GM21528 (cell line): ENCODE measurements around the gene OAT.
"Not testable (repeated sequence)": the region's sequence is repeated elsewhere in the genome, so short reads cannot be mapped to it uniquely, and the experiment has no call there.

Source experiments
- ATAC-seq: cut with Tn5 transposase; IDR thresholded peaks from one replicate; pipeline ENCODE4 v1.9.1; 2021; ENCODE audit warnings: mild to moderate bottlenecking, moderate library complexity; ENCODE audit not compliant: unreplicated experiment, low FRiP score

OAT gene

DNA sequence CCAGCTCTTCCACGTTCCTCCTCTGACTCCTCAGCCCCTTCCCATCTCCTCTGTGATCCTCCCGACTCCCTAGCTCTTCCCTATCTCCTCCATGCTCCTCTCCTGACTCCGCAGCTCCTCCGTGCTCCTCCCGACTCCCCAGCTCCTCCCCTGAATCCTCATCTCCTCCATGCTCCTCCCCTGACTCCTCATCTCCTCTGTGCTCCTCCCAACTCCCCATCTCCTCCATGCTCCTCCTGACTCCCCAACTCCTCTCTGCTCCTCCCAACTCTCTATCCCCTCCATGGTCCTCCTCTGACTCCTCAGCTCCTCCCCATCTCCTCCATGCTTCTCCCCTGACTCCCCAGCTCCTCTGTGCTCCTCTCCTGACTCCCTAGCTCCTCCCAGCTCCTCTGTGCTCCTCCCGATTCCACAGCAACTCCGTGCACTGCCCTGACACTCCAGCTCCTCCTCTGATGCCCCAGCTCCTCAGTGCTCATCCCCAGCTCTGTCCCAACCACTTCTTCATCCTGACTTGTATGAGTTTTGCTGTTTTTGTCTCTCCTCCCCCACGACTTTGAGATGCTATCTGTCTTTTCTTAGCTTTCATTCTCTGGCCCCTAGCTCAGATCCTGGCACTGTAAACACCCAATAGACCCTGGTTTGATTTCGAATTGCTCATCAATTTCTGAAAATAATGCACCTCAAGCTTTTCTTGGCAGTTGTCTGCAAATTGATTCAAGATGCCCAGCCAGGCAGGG, 38.3 kb downstream of the OAT start:
- no peak for ATAC-seq

DNA sequence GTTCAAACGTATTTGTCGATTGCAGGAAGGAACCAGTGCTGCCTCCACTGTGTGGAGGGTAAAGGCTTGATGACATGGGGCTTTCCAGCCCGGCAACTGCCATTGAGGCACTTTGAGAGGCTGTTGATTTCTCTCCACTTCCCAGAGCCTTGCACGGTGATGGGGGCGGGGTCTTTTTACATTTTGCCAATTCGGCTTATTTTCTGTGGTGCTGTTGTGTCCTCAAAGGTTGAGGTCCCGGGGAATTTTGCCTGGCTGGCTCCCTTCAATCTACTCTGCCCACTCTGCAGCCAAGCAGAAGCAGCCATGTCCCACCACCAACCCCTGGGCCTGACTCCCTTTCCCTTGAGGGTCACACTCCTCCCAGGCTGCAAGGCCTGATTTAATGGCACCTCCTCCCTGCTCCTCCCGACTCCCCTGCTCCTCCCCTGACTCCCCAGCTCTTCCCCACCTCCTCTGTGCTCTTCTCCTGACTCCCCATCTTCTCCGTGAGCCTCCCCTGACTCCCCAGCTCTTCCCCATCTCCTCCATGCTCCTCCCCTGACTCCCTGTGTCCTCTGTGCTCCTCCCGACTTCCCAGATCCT, 39.0 kb downstream of the OAT start:
- ATAC-seq, result no peak

DNA sequence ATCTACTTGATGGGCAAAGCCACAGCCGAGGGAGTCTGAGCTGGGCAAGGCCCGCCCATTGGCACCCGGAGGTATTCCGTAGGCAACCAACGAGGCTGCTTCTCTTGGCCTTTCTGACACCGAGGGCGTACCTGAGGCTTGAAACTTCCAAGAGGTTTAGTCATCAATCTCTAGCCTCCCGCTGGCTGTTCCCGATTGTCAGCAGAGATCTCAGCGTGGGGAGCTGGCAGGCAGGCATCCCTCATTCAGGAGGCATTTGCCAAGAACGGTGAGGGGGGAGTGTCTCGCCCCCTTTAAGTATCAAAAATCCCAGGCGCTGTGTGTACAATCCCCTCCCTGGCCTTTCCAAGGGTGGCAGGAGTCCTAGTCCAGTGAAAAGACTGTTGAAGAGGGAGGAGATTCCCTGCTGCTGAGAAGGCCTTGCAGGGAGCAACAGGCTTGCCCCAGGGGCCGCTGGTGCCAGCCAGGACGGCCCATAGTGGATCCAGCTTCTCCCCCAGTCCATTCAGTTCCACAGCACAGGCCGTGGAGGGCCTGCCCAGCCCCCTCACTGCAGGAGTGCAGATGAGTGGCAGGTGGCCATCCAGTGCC, 39.7 kb downstream of the OAT start:
- no peak for ATAC-seq

DNA sequence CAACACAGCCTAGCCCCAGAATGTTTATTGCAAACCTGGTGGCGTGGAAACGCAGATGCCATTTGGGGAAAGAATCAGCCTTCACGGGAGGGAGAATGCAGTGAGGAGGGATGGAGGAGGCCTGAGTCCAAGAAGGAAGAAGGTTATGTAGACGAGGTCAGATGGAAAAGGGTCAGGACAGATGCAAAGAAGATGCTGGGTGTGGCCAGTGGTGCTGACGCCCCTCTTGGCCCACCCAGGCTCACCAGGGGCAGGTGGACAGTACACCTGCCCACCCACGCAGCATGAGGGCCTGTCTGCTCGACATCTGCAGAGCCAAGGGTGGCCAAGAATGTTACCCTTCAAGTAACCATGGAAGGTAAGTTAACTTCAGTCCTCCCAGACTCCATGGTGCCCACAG, 40.5 kb downstream of the OAT start:
- ATAC-seq, result no peak

DNA sequence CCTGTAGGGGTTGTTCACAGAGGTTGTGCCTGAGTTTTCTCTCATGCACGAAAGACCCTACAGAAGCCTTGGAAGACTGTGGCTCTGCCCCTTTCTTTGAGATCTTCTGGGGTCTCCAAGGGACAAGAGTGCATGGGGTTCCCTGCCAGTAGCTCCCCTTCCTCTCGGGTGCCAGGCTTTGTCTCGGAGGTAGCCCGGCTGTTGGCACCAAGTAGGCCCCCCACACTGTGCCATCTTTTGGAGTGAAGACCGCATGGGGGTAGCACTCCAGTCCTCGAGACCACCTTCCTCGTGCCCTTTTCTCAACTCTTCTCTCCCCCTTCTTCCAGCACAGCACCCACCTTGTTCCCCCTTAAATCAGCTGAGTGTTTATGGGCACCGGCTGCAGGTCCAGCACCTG, 41.6 kb downstream of the OAT start:
- ATAC-seq, result no peak

DNA sequence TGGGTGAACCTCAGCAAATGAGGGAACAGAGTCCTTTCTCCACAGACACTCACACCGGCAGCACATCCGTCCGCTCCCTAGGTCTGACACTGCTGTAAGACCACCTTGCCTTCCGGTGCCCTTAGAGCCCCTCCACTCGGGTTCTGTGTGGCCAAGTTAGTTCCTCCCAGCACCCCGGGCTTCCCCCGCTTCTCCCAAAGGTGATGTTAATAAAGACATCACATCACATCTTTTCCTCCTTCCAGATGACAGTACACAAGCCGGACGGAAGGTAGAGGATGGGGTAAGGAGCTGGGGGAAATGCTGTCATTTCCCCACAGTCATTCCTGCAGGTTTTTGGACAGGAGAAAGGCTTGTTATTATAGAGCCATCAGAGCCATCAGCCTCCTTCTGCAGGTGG, 42.3 kb downstream of the OAT start:
- no peak for ATAC-seq

DNA sequence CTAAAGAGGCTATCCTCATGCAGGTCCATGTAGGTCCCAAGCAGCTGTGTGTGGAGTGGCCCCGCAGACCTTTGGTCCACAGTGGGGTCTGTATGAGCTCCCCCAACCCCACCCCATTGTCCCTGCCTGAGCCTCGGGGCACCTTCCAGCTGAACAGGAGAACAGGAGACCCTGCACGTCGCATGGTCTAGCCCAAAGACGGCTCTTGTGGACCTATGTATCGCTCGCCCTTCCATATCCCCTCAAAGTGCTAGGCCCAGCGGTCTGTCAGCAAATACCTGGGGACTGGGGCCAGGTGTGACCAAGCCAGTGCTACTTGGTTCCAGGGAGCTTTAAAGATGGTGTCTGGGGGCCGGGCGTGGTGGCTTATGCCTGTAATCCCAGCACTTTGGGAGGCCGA, 43.0 kb downstream of the OAT start:
- no peak for ATAC-seq

DNA sequence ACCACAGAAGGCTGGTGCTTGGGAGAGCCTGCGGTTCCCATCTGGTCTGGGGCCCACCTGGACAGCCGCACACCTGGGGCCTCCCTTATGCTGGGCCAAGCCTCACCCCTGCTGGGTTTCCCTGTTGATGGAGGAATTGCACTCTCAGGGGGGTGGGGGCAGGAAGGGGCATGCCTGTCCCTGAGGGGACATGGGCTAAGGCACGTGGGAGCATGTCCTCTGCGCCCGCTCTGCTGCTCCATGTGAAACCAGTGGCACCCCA, 43.4 kb downstream of the OAT start:
- no peak for ATAC-seq

DNA sequence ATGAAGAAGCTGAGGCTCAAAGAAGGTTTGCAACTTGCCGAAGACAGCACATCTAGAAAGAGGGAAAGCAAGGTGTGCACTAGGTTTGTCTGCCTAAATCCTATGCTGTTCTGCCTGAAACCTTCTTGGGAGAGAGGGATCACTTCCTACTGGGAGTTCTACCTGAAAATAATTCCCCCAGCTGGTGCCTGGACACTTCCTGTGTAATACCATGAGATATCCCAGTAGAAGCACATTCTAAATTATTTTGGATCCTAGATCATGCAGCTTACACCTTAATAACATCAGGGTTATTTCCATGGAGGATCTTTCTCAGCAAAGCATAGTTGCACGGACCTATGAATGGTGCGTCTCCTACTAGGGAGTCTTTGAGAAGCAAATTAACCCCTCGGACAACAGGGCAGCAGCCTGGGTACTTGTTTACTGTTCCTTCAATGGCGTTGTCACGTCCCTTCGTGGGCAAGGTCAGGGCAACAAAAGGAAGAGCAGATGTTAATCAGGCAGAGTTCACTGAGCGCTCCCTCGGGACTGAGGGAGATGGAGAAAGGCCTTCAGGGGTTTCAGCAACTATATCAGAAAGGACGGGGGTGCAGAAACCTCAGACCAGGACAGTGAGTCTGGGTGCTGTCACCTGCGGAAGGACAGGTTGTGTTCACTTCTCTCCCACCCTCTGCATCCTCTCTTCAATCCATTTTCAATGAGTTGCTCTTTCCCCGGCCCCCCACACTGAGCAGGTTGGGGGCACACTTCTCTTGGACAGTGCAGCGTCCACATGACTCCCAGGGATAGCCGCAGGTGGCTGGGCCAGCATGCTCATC, 44.0 kb downstream of the OAT start:
- no peak for ATAC-seq

DNA sequence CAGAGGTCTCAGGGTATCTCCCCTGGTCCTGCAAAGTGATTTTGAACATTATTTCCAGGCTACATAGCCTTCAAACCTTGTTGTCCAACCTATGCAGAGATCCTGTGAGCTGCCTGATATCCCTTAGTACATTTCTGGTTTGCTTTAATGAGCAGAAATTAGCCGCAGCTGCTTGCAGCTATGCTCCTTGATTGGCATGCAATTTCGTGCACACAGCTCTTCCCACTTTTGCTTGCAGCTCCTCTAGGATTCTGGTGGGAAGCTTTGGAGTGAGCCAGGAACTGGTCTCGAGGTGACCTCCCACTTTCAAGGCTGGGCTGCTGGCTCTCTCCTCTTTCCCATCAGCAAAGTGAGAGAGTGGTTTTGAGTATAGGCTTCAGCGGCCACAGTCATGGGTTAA, 45.8 kb downstream of the OAT start:
- ATAC-seq, result no peak

DNA sequence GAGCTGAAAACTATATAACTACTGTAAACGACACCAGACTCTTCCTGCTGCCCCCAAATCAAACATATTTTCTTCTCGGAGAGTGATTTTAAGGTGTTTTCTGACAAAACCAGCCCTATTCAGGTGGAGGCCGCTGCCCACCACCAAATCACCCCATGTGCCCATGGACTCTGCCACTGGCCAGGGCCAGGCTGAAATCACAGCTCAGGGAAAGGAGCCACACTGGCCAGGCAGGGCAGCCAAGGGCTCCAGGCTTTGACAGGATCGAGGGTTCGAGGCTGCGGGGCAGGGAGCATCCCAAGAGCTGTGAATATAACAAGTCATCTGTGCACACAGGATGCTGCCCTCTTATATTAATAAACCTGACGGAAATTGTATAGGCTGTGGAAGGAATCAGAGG, 48.3 kb downstream of the OAT start:
- ATAC-seq, result no peak

DNA sequence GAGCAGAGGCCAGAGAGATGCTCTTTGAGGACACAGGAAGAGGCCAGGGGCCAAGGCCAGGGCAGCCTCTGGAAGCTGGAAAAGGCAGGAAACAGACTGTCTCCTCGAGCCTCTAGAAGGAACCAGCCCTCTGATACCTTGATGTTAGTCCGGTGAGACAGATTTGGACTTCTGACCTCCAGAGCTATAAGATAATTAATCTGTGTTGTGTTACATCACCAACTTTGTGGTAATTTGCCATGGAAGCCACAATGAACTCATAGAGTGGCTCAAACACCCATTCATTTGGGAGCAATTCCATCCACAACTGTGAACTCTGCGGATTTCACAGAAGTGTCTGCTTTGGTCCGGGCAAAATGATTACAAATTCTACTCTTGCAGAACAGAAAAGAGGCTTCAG, 48.7 kb downstream of the OAT start:
- ATAC-seq, result no peak

DNA sequence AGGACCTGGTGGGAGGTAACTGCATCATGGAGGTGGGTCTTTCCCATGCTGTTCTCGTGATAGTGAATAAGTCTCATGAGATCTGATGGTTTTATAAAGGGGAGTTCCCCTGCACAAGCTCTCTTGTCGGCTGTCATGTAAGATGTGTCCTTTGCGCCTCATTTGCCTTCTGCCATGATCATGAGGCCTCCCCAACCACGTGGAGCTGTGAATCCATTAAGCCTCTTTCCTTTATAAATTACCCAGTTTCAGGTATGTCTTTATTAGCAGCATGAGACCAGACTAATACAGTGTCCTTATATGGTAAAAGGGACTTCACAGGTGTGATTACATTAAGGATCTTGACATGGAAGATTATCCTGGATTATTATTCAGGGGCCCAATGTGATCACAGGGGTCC, 49.2 kb downstream of the OAT start:
- not testable (repeated sequence) for ATAC-seq

DNA sequence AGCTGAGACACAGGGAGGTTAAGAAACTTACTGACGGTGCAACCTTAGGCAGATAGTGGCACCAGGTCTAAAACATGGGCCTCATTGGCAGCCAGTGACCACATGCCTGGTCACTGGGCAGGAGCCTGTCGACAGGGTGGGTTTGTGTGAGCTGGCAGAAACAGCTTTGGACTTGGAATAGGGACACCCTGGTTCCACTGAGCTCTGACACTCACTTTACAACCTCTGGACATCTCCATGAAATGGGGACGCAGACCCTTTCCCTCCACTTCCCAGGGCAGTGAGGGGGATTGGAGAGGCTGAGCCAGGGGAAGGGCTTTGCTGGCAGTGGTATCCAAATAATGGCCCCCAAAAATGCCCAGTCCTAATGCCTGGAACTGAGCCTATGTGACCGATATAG, 49.7 kb downstream of the OAT start:
- ATAC-seq, result no peak

DNA sequence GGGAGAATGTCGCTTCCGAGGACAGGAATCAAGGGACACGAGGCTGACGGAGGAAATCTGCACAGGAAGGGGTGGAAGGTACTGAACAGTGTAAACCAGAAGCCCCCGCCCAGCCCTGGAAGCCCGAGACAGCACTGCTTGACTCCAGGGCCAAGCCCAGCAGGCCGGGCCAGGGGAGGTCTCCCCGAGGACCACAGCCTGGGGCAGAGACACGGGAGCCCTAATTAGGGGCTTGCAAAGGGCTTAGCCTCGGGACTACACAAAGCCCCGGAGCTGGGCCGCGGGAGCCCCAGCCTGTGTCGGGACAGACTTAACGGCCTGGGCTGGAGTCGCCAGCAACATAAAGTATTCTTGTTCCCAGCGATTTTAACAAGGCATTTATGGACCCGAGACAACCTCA, 50.8 kb downstream of the OAT start:
- ATAC-seq, result no peak

DNA sequence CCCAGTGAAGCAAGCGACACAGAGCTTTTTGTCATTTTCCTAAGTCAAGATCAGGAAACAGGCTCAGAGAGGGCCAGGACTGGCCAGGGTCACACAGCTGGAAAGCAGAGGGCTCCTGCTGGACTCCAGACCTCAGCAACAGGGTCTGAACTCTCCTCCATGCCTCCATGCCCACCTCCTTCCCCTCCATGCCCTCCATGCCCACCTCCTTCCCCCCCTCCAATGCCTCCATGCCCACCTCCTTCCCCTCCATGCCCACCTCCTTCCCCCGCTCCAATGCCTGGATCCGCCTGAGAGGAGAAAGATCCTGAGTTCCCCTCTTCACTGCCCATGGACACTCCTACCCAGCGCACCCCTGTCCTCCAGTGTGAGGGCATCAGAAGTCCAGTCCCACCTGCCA, 51.3 kb downstream of the OAT start:
- no peak for ATAC-seq

DNA sequence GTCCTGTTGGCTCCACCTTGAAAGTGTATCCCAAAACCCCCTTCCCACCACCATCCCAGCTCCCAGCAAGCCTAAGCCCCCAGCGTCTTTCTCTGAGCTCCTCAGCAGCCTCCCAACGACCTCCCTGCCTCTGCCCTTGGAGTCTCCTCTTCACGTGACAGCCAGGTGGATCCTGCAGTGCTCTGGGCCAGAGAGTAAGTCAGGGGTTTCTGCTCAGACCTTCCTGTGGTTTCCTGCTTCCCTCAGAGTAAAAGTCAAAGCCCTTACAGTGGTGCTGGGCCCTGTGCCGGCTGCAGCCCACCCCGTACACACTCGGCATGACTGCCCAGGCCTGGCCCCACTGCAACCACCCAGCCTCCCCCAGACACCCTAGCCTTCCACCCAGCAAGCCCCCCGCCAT, 51.9 kb downstream of the OAT start:
- ATAC-seq, result no peak

DNA sequence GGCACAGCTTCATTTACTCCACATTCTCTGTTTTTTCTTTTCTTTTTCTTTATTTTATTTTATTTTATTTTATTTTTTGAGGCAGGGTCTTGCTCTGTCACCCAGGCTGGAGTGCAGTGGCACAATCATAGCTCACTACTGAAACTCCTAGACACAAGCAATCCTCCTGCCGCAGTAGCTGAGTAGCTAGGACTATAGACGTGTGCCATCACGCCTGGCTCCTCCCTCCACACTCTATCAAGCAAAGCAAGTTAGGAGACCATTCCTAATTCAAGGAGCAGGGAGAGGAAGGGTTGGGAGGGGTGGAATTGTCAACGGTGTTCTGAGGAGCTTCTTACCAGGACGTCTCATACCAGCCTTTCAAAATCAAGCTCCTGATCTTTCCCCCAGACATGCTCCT, 52.4 kb downstream of the OAT start:
- no peak for ATAC-seq

DNA sequence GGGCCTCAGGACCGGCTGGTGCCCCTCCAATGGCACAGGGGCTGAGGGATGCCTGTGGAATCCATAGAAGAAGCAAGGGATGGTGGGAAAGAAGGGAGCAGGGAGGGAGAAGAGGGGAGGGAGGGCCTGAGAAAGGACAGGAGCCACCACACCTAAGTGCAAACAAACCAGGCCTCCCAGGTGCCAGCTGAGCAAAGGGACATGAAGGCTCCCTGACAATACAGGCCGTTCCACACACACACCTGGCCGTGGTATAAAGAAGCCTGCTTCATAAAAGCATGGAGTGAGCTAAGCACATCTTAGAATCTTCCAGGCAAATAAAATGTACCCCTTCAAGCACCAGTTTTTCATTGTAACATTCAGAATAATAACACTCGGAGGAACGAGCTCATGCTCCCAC, 54.0 kb downstream of the OAT start:
- no peak for ATAC-seq

DNA sequence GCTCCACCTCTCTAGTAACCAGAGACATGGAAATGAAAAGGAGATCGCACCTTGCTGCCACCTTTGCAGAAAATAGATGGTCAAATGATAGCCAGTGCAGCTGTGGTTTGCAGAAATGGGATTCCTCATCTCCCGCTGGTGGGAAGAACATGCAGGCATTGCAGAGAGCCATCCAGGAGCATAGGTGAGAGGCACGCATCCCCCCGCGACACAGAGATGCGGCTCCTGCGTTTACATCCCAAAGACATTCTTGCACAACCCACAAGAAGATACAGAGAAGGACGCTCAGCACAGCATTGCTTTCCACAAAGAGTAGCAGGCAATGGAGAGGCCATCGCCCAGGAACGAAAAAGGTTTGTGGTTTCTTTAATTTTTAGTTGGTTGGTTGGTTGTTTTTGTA, 56.2 kb downstream of the OAT start:
- no peak for ATAC-seq

DNA sequence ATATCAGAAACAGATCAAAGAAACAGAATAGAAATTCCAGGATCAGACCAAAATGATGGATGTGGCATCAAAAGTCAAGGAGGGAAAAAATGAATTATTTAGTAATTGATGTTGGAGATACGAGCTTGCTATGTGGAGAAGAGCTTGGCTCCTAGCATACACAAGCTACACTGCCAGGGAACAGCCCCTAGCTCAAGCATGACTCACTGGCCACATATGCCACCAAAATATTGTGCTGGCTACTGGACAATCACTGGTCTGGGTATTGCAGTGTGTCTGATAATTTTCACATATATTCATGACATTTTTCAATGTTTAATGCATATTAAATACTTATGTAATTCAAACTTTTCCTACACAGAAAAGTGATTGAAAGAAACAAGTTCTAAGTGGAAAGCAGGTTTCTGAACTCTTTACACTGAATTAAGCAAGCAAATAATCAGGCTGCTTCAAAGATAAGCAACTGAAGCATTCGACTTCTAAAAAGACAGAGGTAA, 59.3 kb downstream of the OAT start:
- no peak for ATAC-seq

DNA sequence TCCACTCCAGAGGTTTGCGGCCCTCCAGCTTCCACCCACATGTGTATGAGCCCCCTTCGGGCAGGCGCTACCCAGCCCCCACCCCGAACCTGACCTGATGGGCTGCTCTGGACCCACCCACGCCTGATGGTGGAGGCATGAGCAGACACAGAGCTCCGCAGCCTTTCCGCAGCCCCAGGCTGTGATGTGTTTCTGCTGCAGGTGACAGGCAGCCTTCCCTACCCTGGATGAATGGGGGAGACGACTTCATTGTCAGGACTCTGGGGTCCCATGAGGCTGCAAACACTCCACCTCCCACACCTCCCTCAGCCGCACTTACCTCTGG, 61.2 kb downstream of the OAT start:
- ATAC-seq, result no peak
